ENCODE measurements around the gene DENND2D.

DENND2D gene

GRCh38 chr1:111193712-111194480 is 6.5 kb downstream of the DENND2D start:
- H3K9me3 ChIP-seq (ENCODE audit: insufficient read depth, low read length) = no peaks in the 10 kb centered on the region
- no peaks in the 10 kb centered on the region for H3K27me3 ChIP-seq (ENCODE audit: insufficient read depth, insufficient read length)
- TF ChIP-seq YY1 (IDR thresholded peaks at IDR 0.05; ENCODE audit: insufficient read depth, insufficient read length) (no peak), SUZ12 (IDR thresholded peaks at IDR 0.05; ENCODE audit: extremely low read depth, insufficient read depth, insufficient read length) (no peak), ZNF274 (IDR thresholded peaks at IDR 0.05; ENCODE audit: low read depth, low read length) (no peak)
- H3K36me3 ChIP-seq (ENCODE audit: insufficient read depth, insufficient read length, low read length) = no peaks in the 10 kb centered on the region
- H3K4me3 ChIP-seq (ENCODE audit: insufficient read length, low read depth) = no peak overlapping the region
- no peak overlapping the region for H3K9ac ChIP-seq (ENCODE audit: insufficient read length, low read depth)
- no peak for DNase-seq (ENCODE audit: low read depth, low spot score)
- peaks cover 2% of the 10 kb centered on the region for H3K4me1 ChIP-seq (ENCODE audit: insufficient read depth, insufficient read length)

- no peaks in the 10 kb centered on the region for H3K9me3 ChIP-seq (ENCODE audit: insufficient read depth, low read length)
- TF ChIP-seq ZNF274 (IDR thresholded peaks at IDR 0.05; ENCODE audit: low read depth, low read length) (no peak), YY1 (IDR thresholded peaks at IDR 0.05; ENCODE audit: insufficient read depth, insufficient read length) (no peak), SUZ12 (IDR thresholded peaks at IDR 0.05; ENCODE audit: extremely low read depth, insufficient read depth, insufficient read length) (no peak)
- peaks cover 2% of the 10 kb centered on the region for H3K4me1 ChIP-seq (ENCODE audit: insufficient read depth, insufficient read length)
- no peaks in the 10 kb centered on the region for H3K27me3 ChIP-seq (ENCODE audit: insufficient read depth, insufficient read length)
- DNase-seq (ENCODE audit: low read depth, low spot score) = no peak
- peaks cover 5% of the 10 kb centered on the region for H3K36me3 ChIP-seq (ENCODE audit: insufficient read depth, insufficient read length, low read length)
- no peak overlapping the region for H3K9ac ChIP-seq (ENCODE audit: insufficient read length, low read depth)
- H3K4me3 ChIP-seq (ENCODE audit: insufficient read length, low read depth) = no peak overlapping the region
These were observed 7.6 kb downstream of the DENND2D start for GRCh38 chr1:111192658-111193519.

GRCh38 chr1:111192074-111192473 is 8.4 kb downstream of the DENND2D start:
- TF ChIP-seq YY1 (IDR thresholded peaks at IDR 0.05; ENCODE audit: insufficient read depth, insufficient read length) = no peak
- no peak for TF ChIP-seq ZNF274 (IDR thresholded peaks at IDR 0.05; ENCODE audit: low read depth, low read length)
- TF ChIP-seq SUZ12 (IDR thresholded peaks at IDR 0.05; ENCODE audit: extremely low read depth, insufficient read depth, insufficient read length) = no peak
- H3K4me3 ChIP-seq (ENCODE audit: insufficient read length, low read depth) = no peak overlapping the region
- no peaks in the 10 kb centered on the region for H3K9me3 ChIP-seq (ENCODE audit: insufficient read depth, low read length)
- H3K9ac ChIP-seq (ENCODE audit: insufficient read length, low read depth) = no peak overlapping the region
- peaks cover 2% of the 10 kb centered on the region for H3K4me1 ChIP-seq (ENCODE audit: insufficient read depth, insufficient read length)
- DNase-seq (ENCODE audit: low read depth, low spot score) = no peak
- no peaks in the 10 kb centered on the region for H3K27me3 ChIP-seq (ENCODE audit: insufficient read depth, insufficient read length)
- H3K36me3 ChIP-seq (ENCODE audit: insufficient read depth, insufficient read length, low read length) = peaks cover 13% of the 10 kb centered on the region

GRCh38 chr1:111191496-111191895 is 8.9 kb downstream of the DENND2D start:
- TF ChIP-seq SUZ12 (IDR thresholded peaks at IDR 0.05; ENCODE audit: extremely low read depth, insufficient read depth, insufficient read length) (no peak), YY1 (IDR thresholded peaks at IDR 0.05; ENCODE audit: insufficient read depth, insufficient read length) (no peak), ZNF274 (IDR thresholded peaks at IDR 0.05; ENCODE audit: low read depth, low read length) (no peak)
- H3K9ac ChIP-seq (ENCODE audit: insufficient read length, low read depth) = no peak overlapping the region
- no peaks in the 10 kb centered on the region for H3K27me3 ChIP-seq (ENCODE audit: insufficient read depth, insufficient read length)
- H3K9me3 ChIP-seq (ENCODE audit: insufficient read depth, low read length) = no peaks in the 10 kb centered on the region
- DNase-seq (ENCODE audit: low read depth, low spot score) = no peak
- H3K4me1 ChIP-seq (ENCODE audit: insufficient read depth, insufficient read length) = peaks cover 2% of the 10 kb centered on the region
- no peak overlapping the region for H3K4me3 ChIP-seq (ENCODE audit: insufficient read length, low read depth)
- peaks cover 18% of the 10 kb centered on the region for H3K36me3 ChIP-seq (ENCODE audit: insufficient read depth, insufficient read length, low read length)

- TF ChIP-seq SUZ12 (IDR thresholded peaks at IDR 0.05; ENCODE audit: extremely low read depth, insufficient read depth, insufficient read length) = no peak
- no peak for TF ChIP-seq ZNF274 (IDR thresholded peaks at IDR 0.05; ENCODE audit: low read depth, low read length)
- TF ChIP-seq YY1 (IDR thresholded peaks at IDR 0.05; ENCODE audit: insufficient read depth, insufficient read length) = no peak
- Histone ChIP-seq H3K36me3 (ENCODE audit: insufficient read depth, insufficient read length, low read length) (peaks cover 23% of the 10 kb centered on the region), H3K4me3 (ENCODE audit: insufficient read length, low read depth) (no peak overlapping the region), H3K9me3 (ENCODE audit: insufficient read depth, low read length) (no peaks in the 10 kb centered on the region), H3K4me1 (ENCODE audit: insufficient read depth, insufficient read length) (peaks cover 2% of the 10 kb centered on the region), H3K9ac (ENCODE audit: insufficient read length, low read depth) (no peak overlapping the region), H3K27me3 (ENCODE audit: insufficient read depth, insufficient read length) (no peaks in the 10 kb centered on the region)
- DNase-seq (ENCODE audit: low read depth, low spot score) = no peak
These were observed 9.5 kb downstream of the DENND2D start for GRCh38 chr1:111190931-111191451.

GRCh38 chr1:111184663-111185062 is 15.8 kb downstream of the DENND2D start:
- Histone ChIP-seq H3K4me1 (ENCODE audit: insufficient read depth, insufficient read length) (no peaks in the 10 kb centered on the region), H3K9me3 (ENCODE audit: insufficient read depth, low read length) (no peaks in the 10 kb centered on the region), H3K4me3 (ENCODE audit: insufficient read length, low read depth) (no peak overlapping the region), H3K27me3 (ENCODE audit: insufficient read depth, insufficient read length) (no peaks in the 10 kb centered on the region), H3K36me3 (ENCODE audit: insufficient read depth, insufficient read length, low read length) (peaks cover 50% of the 10 kb centered on the region), H3K9ac (ENCODE audit: insufficient read length, low read depth) (no peak overlapping the region)
- DNase-seq (ENCODE audit: low read depth, low spot score) = no peak
- TF ChIP-seq SUZ12 (IDR thresholded peaks at IDR 0.05; ENCODE audit: extremely low read depth, insufficient read depth, insufficient read length) (no peak), YY1 (IDR thresholded peaks at IDR 0.05; ENCODE audit: insufficient read depth, insufficient read length) (no peak), ZNF274 (IDR thresholded peaks at IDR 0.05; ENCODE audit: low read depth, low read length) (no peak)

Data from NT2/D1 (cell line).